GM13977 (cell line): ENCODE measurements around the gene NOC2L.

Experiments
- DNase-seq: peaks from one replicate; pipeline ENCODE4 v3.0.0; 2012; ENCODE audit warnings: low spot score
- CTCF ChIP-seq: IDR thresholded peaks from 2 replicates; pipeline ENCODE4 v1.5.1; 2012; ENCODE audit warnings: mild to moderate bottlenecking, control low read depth; ENCODE audit not compliant: insufficient read depth; ENCODE audit errors: extremely low read depth, missing control alignments
- in situ Hi-C: fragments of 300-500 bp; cut with MboI; formaldehyde crosslinking; loops from one replicate; pipeline ENCODE4 v1.12.0; 2022; ENCODE audit warnings: low sequenced_read_pairs, low pct_unique_long_range_greater_than_20kb, mixed read lengths, inconsistent platforms; ENCODE audit not compliant: unreplicated experiment

NOC2L gene

GRCh38 chr1:982765-983436, 23.8 kb upstream of the NOC2L start:
- in situ Hi-C loops = no loop called here
- no peak for DNase-seq
- TF ChIP-seq CTCF = no peak

- DNase-seq = no peak
- no peak for TF ChIP-seq CTCF
- in situ Hi-C loops = no loop called here
Measured at GRCh38 chr1:981955-982558, 23.0 kb upstream of the NOC2L start, which contains the start of gene PERM1. PERM1 (minus strand) TSS chr1:982093; CDS start chr1:981029, 1,064 bp downstream.

GRCh38 chr1:981491-981954, 22.5 kb upstream of the NOC2L start:
- no peak for TF ChIP-seq CTCF
- in situ Hi-C loops = no loop called here

GRCh38 chr1:980602-981395, 21.7 kb upstream of the NOC2L start:
- no peak for TF ChIP-seq CTCF
- DNase-seq = no peak
- in situ Hi-C loops = no loop called here

More at GRCh38 chr1:981491-981954, 22.5 kb upstream of the NOC2L start:
- DNase-seq = no peak

- TF ChIP-seq CTCF = no peak
- in situ Hi-C loops = no loop called here
- no peak for DNase-seq
Measured at GRCh38 chr1:980137-980571, 21.1 kb upstream of the NOC2L start.

GRCh38 chr1:979744-980072, 20.7 kb upstream of the NOC2L start:
- in situ Hi-C loops = loop anchor here (10.0 kb wide), 1 partner anchor 85 kb away; no protein-coding TSS in a partner anchor
- no peak for TF ChIP-seq CTCF
- no peak for DNase-seq
